SK-N-SH treated with all-trans-retinoic acid at 6 μM for 48 hours (cell line): ENCODE measurements around the gene CLIC5.

Experiments used
- ATAC-seq: fragments of 200-7000 bp; cut with Tn5 transposase; 3 replicates; pipeline ENCODE4 v1.9.1; 2020; ENCODE audit warnings: mild to moderate bottlenecking, moderate library complexity
- ARNTL ChIP-seq: fragments of 450-650 bp; formaldehyde crosslinking; IDR thresholded peaks from 2 replicates; pipeline ENCODE4 v1.5.0; 2020; ENCODE audit warnings: low read depth, mild to moderate bottlenecking, moderate library complexity, borderline replicate concordance
- BACH2 ChIP-seq: fragments of 250-450 bp; sonication (Bioruptor Pico); IDR thresholded peaks from 2 replicates; pipeline ENCODE4 v1.9.0; 2021; ENCODE audit warnings: mild to moderate bottlenecking, borderline replicate concordance
- CSDC2 ChIP-seq: fragments of 250-450 bp; sonication (Bioruptor Pico); IDR thresholded peaks from 2 replicates; pipeline ENCODE4 v1.5.0; 2020; ENCODE audit warnings: mild to moderate bottlenecking, moderate library complexity
- ESRRG ChIP-seq: fragments of 250-450 bp; sonication (Bioruptor Pico); IDR thresholded peaks from 2 replicates; pipeline ENCODE4 v1.6.1; 2021; ENCODE audit warnings: mild to moderate bottlenecking
- GLIS3 ChIP-seq: fragments of 250-450 bp; sonication (Bioruptor Pico); IDR thresholded peaks from 2 replicates; pipeline ENCODE4 v1.5.0; 2020; ENCODE audit warnings: mild to moderate bottlenecking, moderate library complexity
- ISL1 ChIP-seq: fragments of 250-450 bp; sonication (Bioruptor Pico); IDR thresholded peaks from 2 replicates; pipeline ENCODE4 v2.1.2; 2022; ENCODE audit warnings: mild to moderate bottlenecking, moderate library complexity
- OSR1 ChIP-seq: fragments of 250-450 bp; sonication (Bioruptor Pico); IDR thresholded peaks from 2 replicates; pipeline ENCODE4 v1.8.0; 2022; ENCODE audit warnings: moderate library complexity, mild to moderate bottlenecking, inconsistent platforms
- PPARA ChIP-seq: fragments of 250-450 bp; sonication (Bioruptor Pico); IDR thresholded peaks from 2 replicates; pipeline ENCODE4 v1.5.0; 2020; ENCODE audit warnings: mild to moderate bottlenecking, borderline replicate concordance
- RARB ChIP-seq: fragments of 250-450 bp; sonication (Bioruptor Pico); IDR thresholded peaks from 2 replicates; pipeline ENCODE4 v1.8.0; 2021; ENCODE audit warnings: mild to moderate bottlenecking, moderate library complexity
- SNAI2 ChIP-seq: fragments of 250-450 bp; sonication (Bioruptor Pico); IDR thresholded peaks from 2 replicates; pipeline ENCODE4 v1.5.0; 2020; ENCODE audit warnings: mild to moderate bottlenecking, moderate library complexity
- TCF4 ChIP-seq: fragments of 250-450 bp; sonication (Bioruptor Pico); IDR thresholded peaks from 2 replicates; pipeline ENCODE4 v1.8.0; 2021; ENCODE audit warnings: mild to moderate bottlenecking, moderate library complexity, borderline replicate concordance
- TOX ChIP-seq: fragments of 250-450 bp; sonication (Bioruptor Pico); IDR thresholded peaks from 2 replicates; pipeline ENCODE4 v1.8.0; 2021; ENCODE audit warnings: mild to moderate bottlenecking, moderate library complexity, borderline replicate concordance
- ZC3H10 ChIP-seq: fragments of 250-450 bp; sonication (Bioruptor Pico); IDR thresholded peaks from 2 replicates; pipeline ENCODE4 v1.5.1; 2021; ENCODE audit warnings: mild to moderate bottlenecking, moderate library complexity
- ZFP3 ChIP-seq: fragments of 250-450 bp; sonication (Bioruptor Pico); IDR thresholded peaks from 2 replicates; pipeline ENCODE4 v1.5.0; 2020; ENCODE audit warnings: mild to moderate bottlenecking, moderate library complexity
- ZFP30 ChIP-seq: fragments of 450-650 bp; formaldehyde crosslinking; IDR thresholded peaks from 2 replicates; pipeline ENCODE4 v1.5.0; 2022; ENCODE audit warnings: mild to moderate bottlenecking, moderate library complexity
- ZNF565 ChIP-seq: fragments of 450-650 bp; formaldehyde crosslinking; conservative IDR thresholded peaks from 2 replicates; pipeline ENCODE4 v1.5.0; 2020; ENCODE audit warnings: low read depth, mild to moderate bottlenecking, moderate library complexity
- ZNF70 ChIP-seq: fragments of 450-650 bp; formaldehyde crosslinking; IDR thresholded peaks from 2 replicates; pipeline ENCODE4 v1.5.0; 2020; ENCODE audit warnings: mild to moderate bottlenecking, moderate library complexity
- ZNF8 ChIP-seq: fragments of 450-650 bp; formaldehyde crosslinking; IDR thresholded peaks from 2 replicates; pipeline ENCODE4 v1.5.0; 2020; ENCODE audit warnings: mild to moderate bottlenecking, moderate library complexity
- TF ChIP-seq, protein P1 (sequence below): fragments of 250-450 bp; sonication (Bioruptor Pico); IDR thresholded peaks from 2 replicates; pipeline ENCODE4 v1.5.0; 2020; ENCODE audit warnings: mild to moderate bottlenecking, moderate library complexity
- TF ChIP-seq, protein P2 (sequence below): fragments of 250-450 bp; sonication (Bioruptor Pico); IDR thresholded peaks from 2 replicates; pipeline ENCODE4 v1.5.1; 2020; ENCODE audit warnings: low read depth, mild to moderate bottlenecking, moderate library complexity
- TF ChIP-seq, protein P3 (sequence below): fragments of 250-450 bp; sonication (Bioruptor Pico); IDR thresholded peaks from 2 replicates; pipeline ENCODE4 v1.8.0; 2021; ENCODE audit warnings: low read depth, mild to moderate bottlenecking, moderate library complexity, borderline replicate concordance

Gene CLIC5

GRCh38 chr6:46056906-46057529 lies 41.4 kb upstream of the CLIC5 start:
- no peak for ATAC-seq
- TF ChIP-seq RARB (CRISPR knock-in tag) (no peak), PPARA (CRISPR knock-in tag) (no peak), TOX (CRISPR knock-in tag) (no peak), ISL1 (CRISPR knock-in tag) (no peak), ESRRG (no peak), CSDC2 (CRISPR knock-in tag) (no peak), ZFP3 (CRISPR knock-in tag) (no peak), ZC3H10 (CRISPR knock-in tag) (no peak)
- TF ChIP-seq, protein P1, sequence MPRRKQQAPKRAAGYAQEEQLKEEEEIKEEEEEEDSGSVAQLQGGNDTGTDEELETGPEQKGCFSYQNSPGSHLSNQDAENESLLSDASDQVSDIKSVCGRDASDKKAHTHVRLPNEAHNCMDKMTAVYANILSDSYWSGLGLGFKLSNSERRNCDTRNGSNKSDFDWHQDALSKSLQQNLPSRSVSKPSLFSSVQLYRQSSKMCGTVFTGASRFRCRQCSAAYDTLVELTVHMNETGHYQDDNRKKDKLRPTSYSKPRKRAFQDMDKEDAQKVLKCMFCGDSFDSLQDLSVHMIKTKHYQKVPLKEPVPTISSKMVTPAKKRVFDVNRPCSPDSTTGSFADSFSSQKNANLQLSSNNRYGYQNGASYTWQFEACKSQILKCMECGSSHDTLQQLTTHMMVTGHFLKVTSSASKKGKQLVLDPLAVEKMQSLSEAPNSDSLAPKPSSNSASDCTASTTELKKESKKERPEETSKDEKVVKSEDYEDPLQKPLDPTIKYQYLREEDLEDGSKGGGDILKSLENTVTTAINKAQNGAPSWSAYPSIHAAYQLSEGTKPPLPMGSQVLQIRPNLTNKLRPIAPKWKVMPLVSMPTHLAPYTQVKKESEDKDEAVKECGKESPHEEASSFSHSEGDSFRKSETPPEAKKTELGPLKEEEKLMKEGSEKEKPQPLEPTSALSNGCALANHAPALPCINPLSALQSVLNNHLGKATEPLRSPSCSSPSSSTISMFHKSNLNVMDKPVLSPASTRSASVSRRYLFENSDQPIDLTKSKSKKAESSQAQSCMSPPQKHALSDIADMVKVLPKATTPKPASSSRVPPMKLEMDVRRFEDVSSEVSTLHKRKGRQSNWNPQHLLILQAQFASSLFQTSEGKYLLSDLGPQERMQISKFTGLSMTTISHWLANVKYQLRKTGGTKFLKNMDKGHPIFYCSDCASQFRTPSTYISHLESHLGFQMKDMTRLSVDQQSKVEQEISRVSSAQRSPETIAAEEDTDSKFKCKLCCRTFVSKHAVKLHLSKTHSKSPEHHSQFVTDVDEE (CRISPR knock-in tag) = no peak
- TF ChIP-seq, protein P2, sequence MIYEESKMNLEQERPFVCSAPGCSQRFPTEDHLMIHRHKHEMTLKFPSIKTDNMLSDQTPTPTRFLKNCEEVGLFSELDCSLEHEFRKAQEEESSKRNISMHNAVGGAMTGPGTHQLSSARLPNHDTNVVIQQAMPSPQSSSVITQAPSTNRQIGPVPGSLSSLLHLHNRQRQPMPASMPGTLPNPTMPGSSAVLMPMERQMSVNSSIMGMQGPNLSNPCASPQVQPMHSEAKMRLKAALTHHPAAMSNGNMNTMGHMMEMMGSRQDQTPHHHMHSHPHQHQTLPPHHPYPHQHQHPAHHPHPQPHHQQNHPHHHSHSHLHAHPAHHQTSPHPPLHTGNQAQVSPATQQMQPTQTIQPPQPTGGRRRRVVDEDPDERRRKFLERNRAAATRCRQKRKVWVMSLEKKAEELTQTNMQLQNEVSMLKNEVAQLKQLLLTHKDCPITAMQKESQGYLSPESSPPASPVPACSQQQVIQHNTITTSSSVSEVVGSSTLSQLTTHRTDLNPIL (CRISPR knock-in tag) = no peak

GRCh38 chr6:46054516-46054915 lies 38.9 kb upstream of the CLIC5 start:
- TF ChIP-seq BACH2 (no peak), ARNTL (CRISPR knock-in tag) (no peak), ZNF565 (CRISPR knock-in tag) (no peak)

DNA sequence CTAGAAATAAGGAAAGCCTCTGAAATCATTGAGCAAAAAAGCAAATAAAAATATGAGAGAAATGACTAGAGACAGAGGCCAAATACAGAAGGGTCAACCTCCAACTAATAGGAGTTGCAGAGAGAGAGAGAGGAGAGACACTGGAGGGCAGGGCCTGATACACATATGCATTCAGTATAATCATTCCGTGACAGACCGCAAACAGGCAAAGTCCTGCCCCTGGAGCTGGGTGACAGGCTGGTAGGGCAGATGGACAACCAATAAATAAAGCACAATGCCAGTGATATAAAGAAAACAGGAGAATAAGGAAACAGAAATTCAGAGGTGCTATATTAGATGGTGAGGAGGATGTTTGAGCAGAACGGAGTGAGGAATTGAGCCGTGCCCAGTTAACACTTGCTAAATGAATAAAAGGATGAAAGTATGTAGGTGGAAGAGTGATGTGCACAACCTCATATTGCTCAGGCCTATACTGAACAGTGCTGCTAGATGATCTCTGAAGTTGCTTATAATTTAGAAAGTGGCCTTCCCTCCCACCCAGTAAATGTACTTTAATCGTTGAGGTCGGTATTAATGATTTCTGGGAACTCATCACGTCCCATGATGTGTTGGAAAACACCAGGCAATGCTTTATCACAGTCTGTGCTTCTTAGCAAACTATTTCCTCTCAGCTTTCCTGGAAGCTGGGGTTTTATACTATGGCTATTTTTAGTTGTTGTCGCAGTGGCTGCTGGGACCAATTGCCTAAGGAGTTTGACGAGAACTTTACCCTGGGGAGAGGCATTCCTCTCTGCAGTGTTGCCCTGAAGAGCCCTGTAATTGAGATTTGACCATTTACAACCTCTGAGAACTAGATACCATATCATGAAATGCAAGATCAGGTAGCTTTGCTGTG lies 37.6 kb upstream of the CLIC5 start:
- TF ChIP-seq TCF4 (CRISPR knock-in tag) = no peak
- TF ChIP-seq CSDC2 (CRISPR knock-in tag) = no peak
- TF ChIP-seq GLIS3 (CRISPR knock-in tag) = no peak
- TF ChIP-seq PPARA (CRISPR knock-in tag) = no peak
- TF ChIP-seq ZNF8 = no peak
- TF ChIP-seq, protein P1 (CRISPR knock-in tag) = no peak
- no peak for TF ChIP-seq ZC3H10 (CRISPR knock-in tag)
- no peak for TF ChIP-seq ZFP3 (CRISPR knock-in tag)
- no peak for TF ChIP-seq OSR1 (CRISPR knock-in tag)
- ATAC-seq = no peak

More at GRCh38 chr6:46054516-46054915, 38.9 kb upstream of the CLIC5 start:
- ATAC-seq = no peak

DNA sequence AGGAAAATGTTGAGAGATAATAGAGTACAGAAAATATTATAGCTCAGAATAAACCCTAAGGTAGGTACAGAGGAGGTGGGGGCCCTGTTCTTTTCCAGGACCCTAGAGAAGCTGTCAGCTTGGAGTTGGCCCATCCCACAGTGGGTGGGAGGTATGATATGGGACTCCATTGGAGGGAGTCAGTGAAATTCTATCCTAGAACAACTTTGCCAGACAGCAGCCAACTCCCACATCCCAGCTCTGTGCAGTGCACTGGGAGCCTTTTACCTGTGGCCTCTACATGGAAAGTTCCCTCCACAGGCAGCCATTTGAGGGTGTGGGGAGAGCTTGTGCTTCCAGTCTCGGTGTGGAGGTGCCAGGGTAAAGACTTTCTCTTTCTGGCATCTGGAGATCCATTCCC lies 36.8 kb upstream of the CLIC5 start:
- no peak for TF ChIP-seq SNAI2 (CRISPR knock-in tag)

DNA sequence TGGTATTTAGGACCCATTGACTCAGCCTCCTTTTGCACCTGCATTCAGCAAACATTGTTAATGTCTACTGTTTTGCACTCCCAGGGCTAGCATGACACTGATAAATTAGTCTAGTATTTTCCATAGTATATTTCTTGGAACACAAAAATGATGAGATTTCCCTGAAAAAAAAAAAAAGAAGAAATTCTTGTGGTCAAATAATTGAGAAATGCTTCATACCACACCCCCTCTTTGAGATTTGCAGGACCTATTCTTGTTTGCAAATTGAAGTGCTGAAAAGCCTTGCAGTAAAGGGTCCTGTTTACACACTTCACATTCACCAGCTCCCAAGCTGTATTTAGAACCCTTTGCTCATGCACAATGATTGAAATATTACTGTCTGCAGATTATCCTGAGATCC lies 36.3 kb upstream of the CLIC5 start:
- TF ChIP-seq CSDC2 (CRISPR knock-in tag) = no peak
- no peak for TF ChIP-seq ZFP30 (CRISPR knock-in tag)
- TF ChIP-seq, protein P2 (CRISPR knock-in tag) = no peak
- no peak for TF ChIP-seq TCF4 (CRISPR knock-in tag)
- no peak for TF ChIP-seq SNAI2 (CRISPR knock-in tag)
- TF ChIP-seq BACH2 = no peak
- no peak for TF ChIP-seq ZNF70
- TF ChIP-seq OSR1 (CRISPR knock-in tag) = no peak
- no peak for TF ChIP-seq ESRRG
- TF ChIP-seq TOX (CRISPR knock-in tag) = no peak
- no peak for TF ChIP-seq RARB (CRISPR knock-in tag)
- TF ChIP-seq, protein P3, sequence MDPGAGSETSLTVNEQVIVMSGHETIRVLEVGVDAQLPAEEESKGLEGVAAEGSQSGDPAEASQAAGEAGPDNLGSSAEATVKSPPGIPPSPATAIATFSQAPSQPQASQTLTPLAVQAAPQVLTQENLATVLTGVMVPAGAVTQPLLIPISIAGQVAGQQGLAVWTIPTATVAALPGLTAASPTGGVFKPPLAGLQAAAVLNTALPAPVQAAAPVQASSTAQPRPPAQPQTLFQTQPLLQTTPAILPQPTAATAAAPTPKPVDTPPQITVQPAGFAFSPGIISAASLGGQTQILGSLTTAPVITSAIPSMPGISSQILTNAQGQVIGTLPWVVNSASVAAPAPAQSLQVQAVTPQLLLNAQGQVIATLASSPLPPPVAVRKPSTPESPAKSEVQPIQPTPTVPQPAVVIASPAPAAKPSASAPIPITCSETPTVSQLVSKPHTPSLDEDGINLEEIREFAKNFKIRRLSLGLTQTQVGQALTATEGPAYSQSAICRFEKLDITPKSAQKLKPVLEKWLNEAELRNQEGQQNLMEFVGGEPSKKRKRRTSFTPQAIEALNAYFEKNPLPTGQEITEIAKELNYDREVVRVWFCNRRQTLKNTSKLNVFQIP (CRISPR knock-in tag) = no peak
- no peak for TF ChIP-seq ZFP3 (CRISPR knock-in tag)
- no peak for TF ChIP-seq PPARA (CRISPR knock-in tag)
- no peak for TF ChIP-seq ZNF565 (CRISPR knock-in tag)
- no peak for TF ChIP-seq GLIS3 (CRISPR knock-in tag)
- no peak for TF ChIP-seq ZC3H10 (CRISPR knock-in tag)
- no peak for TF ChIP-seq ZNF8
- no peak for TF ChIP-seq ISL1 (CRISPR knock-in tag)
- no peak for ATAC-seq

More for the DNA sequence above, 36.8 kb upstream of the CLIC5 start:
- ATAC-seq = no peak
